ENCODE results near the gene TANGO2. TPM values are rescaled to one million over a fixed set of nuclear protein-coding genes. Genes with fewer than 3 reads are reported as not detected.
A peak's percentile ranks its signal among the peaks of the same experiment; 100 is the strongest.

Gene TANGO2
- total RNA-seq, 1 donor from 2014 or later, result 19.9 TPM

- TF ChIP-seq CTCF (IDR thresholded peaks at IDR 0.05; ENCODE audit: unreplicated experiment), result peak; percentile 52
- no peaks in the 10 kb centered on the region for H3K9me3 Mint-ChIP-seq (ENCODE audit: low read depth)
- peak overlapping the region; percentile 94 for H3K27ac Mint-ChIP-seq
- DNase-seq (ENCODE audit: low spot score, unreplicated experiment), result peak; percentile 37
- H3K27me3 Mint-ChIP-seq, result no peaks in the 10 kb centered on the region
- H3K36me3 Mint-ChIP-seq (ENCODE audit: insufficient read depth), result peaks cover 23% of the 10 kb centered on the region
- peaks cover 44% of the 10 kb centered on the region for H3K4me1 Mint-ChIP-seq (ENCODE audit: low read depth)
- H3K4me3 Mint-ChIP-seq (ENCODE audit: low read depth), result no peak overlapping the region
These were observed 63.9 kb downstream of the TANGO2 start for GRCh38 chr22:20084547-20085413.

GRCh38 chr22:20085651-20086050 is 64.7 kb downstream of the TANGO2 start:
- peaks cover 26% of the 10 kb centered on the region for H3K36me3 Mint-ChIP-seq (ENCODE audit: insufficient read depth)
- H3K4me3 Mint-ChIP-seq (ENCODE audit: low read depth), result no peak overlapping the region
- H3K27ac Mint-ChIP-seq, result no peak overlapping the region
- no peak for TF ChIP-seq CTCF (IDR thresholded peaks at IDR 0.05; ENCODE audit: unreplicated experiment)
- peaks cover 43% of the 10 kb centered on the region for H3K4me1 Mint-ChIP-seq (ENCODE audit: low read depth)
- DNase-seq (ENCODE audit: low spot score, unreplicated experiment), result no peak
- no peaks in the 10 kb centered on the region for H3K9me3 Mint-ChIP-seq (ENCODE audit: low read depth)
- H3K27me3 Mint-ChIP-seq, result no peaks in the 10 kb centered on the region

DNA sequence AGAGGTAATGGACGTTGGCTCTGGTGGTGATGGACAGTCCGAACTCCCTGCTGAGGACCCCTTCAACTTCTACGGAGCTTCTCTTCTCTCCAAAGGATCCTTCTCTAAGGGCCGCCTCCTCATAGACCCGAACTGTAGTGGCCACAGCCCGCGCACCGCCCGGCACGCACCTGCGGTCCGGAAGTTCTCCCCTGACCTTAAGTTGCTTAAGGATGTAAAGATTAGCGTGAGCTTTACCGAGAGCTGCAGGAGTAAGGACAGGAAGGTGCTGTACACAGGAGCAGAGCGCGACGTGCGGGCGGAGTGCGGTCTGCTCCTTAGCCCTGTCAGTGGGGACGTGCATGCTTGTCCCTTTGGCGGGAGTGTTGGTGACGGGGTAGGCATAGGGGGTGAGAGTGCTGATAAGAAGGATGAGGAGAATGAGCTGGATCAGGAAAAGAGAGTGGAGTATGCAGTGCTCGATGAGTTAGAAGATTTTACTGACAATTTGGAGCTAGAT is 65.2 kb downstream of the TANGO2 start:
- H3K27me3 Mint-ChIP-seq, result no peaks in the 10 kb centered on the region
- peaks cover 39% of the 10 kb centered on the region for H3K4me1 Mint-ChIP-seq (ENCODE audit: low read depth)
- peak overlapping the region; percentile 66 for H3K27ac Mint-ChIP-seq
- no peak for TF ChIP-seq CTCF (IDR thresholded peaks at IDR 0.05; ENCODE audit: unreplicated experiment)
- no peak overlapping the region for H3K4me3 Mint-ChIP-seq (ENCODE audit: low read depth)
- no peaks in the 10 kb centered on the region for H3K9me3 Mint-ChIP-seq (ENCODE audit: low read depth)
- DNase-seq (ENCODE audit: low spot score, unreplicated experiment), result no peak
- H3K36me3 Mint-ChIP-seq (ENCODE audit: insufficient read depth), result peaks cover 29% of the 10 kb centered on the region

GRCh38 chr22:20086763-20087162 is 65.9 kb downstream of the TANGO2 start:
- no peak overlapping the region for H3K4me3 Mint-ChIP-seq (ENCODE audit: low read depth)
- no peaks in the 10 kb centered on the region for H3K27me3 Mint-ChIP-seq
- no peak for DNase-seq (ENCODE audit: low spot score, unreplicated experiment)
- H3K4me1 Mint-ChIP-seq (ENCODE audit: low read depth), result peaks cover 32% of the 10 kb centered on the region
- peaks cover 35% of the 10 kb centered on the region for H3K36me3 Mint-ChIP-seq (ENCODE audit: insufficient read depth)
- H3K9me3 Mint-ChIP-seq (ENCODE audit: low read depth), result no peaks in the 10 kb centered on the region
- no peak for TF ChIP-seq CTCF (IDR thresholded peaks at IDR 0.05; ENCODE audit: unreplicated experiment)
- no peak overlapping the region for H3K27ac Mint-ChIP-seq

GRCh38 chr22:20087319-20088262 is 66.7 kb downstream of the TANGO2 start:
- peaks cover 28% of the 10 kb centered on the region for H3K4me1 Mint-ChIP-seq (ENCODE audit: low read depth)
- no peak overlapping the region for H3K4me3 Mint-ChIP-seq (ENCODE audit: low read depth)

More at GRCh38 chr22:20087319-20088262, 66.7 kb downstream of the TANGO2 start:
- Mint-ChIP-seq H3K36me3 (ENCODE audit: insufficient read depth) (peaks cover 36% of the 10 kb centered on the region), H3K9me3 (ENCODE audit: low read depth) (no peaks in the 10 kb centered on the region), H3K27ac (no peak overlapping the region), H3K27me3 (no peaks in the 10 kb centered on the region)
- no peak for TF ChIP-seq CTCF (IDR thresholded peaks at IDR 0.05; ENCODE audit: unreplicated experiment)
- DNase-seq (ENCODE audit: low spot score, unreplicated experiment), result no peak
